GM19438 (cell line): Measurements from ENCODE around the gene ACSF3.

Experiments
- ATAC-seq: cut with Tn5 transposase; IDR thresholded peaks from one replicate; pipeline ENCODE4 v1.9.1; 2021; ENCODE audit warnings: low read depth; ENCODE audit not compliant: unreplicated experiment

The ACSF3 gene

DNA sequence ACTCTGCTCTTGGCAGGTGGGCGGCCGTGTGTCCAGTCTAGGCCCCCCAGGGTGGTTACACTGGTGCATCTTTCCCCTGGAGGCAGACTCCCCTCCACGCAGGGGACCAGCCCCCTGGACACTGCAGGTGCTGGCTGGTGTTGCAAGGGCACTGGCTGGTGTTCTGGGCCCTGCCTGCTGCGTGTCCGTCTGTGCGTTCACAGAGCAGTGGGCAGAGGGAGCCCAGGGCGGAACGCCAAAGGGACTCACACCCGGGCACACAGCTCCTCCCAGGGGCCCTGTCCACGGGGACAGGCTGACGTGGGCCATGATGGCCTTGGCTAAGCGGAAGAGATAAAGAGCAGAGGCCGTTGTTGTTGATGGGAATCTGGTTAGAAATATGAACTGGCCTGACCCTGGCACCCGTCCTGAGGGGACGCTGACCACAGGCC, 27.3 kb downstream of the ACSF3 start:
- ATAC-seq = no peak

DNA sequence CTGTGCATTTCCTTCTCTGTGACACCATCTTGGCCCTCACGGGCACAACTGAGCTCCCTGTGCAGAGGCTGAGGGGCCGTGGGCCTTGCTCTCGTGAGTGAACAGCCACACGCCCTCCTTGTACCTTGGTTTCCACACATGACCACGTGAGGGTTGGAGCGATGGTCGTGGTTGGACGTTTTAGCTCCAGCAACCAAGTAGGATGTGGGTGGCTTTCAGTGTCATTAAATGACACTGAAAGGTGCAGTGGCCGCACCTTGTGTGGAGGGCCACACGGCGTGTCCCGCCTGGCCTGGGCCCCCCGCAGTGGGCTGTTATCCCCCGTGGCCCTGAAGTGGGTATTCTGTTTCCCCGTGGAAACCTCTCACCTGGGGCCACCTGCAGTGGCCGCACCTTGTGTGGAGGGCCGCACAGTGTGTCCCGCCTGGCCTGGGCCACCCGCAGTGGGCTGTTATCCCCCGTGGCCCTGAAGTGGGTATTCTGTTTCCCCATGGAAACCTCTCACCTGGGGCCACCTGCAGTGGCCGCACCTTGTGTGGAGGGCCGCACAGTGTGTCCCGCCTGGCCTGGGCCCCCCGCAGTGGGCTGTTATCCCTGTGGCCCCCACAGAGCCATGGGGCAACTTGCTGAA, 28.2 kb downstream of the ACSF3 start:
- no peak for ATAC-seq

DNA sequence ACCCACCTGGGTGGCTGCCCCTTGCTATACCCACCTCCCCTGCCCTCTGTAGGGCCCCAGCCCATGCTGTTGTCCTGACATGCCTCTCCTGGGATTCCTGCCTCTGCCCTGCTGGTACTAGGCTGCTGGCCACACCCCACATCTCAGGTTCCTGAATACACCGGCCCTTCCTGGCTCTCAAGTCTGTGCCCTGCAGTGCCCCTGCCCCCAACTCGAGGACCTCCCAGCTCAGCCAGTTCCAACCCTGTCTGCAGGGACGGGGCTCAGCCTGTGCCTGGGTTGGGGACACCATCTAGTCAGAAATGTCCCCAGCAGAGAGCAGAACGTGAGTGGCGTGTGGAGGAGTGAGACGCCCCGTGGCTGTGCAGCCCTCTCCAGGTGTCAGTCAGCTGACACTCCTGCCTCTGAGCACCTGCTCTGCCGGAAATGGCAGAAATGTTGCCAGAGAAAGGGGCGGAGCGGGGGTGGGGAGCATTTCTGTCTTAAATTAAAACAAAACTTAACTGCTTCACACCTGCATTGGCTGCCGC, 28.7 kb downstream of the ACSF3 start:
- ATAC-seq = no peak

DNA sequence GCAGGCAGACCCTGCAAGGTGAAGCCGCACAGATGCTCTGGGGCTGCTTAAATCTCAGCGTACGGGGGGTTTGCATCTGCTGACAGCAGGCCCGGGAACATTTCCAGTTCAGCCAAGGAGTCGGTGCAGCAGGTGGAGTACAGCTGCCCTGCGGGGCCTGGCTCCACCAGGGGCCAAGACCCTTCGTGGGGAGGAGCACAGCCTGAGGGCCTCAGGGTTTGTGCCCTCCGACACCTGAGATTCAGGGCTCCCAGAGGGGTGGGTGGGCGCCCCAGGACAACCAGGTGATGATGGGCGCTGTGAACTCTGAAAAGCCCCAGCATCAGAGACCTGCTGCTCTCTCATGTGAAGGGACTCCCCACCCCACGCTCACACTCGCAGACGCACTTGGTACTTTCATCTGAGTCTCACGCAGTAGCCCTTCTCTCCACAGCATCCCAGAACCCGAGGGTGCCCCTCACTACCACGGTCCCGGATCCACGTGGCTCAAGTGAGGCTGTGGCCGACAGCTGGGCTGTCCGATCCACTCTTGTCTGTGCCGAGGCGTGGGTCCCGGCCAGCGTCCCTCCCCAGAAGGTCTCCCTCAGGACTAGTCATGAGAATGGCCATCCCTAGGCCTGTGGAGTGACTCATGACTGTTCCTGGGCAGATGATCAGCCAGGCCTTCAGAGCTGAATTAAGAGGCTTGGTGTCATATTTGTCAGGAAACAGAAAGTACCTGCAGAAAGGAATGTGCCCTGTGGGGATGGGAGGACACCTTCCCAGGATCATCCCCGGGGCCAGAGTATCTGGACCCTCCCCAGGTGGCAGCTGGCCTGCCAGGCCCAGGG, 29.6 kb downstream of the ACSF3 start:
- ATAC-seq = no peak

DNA sequence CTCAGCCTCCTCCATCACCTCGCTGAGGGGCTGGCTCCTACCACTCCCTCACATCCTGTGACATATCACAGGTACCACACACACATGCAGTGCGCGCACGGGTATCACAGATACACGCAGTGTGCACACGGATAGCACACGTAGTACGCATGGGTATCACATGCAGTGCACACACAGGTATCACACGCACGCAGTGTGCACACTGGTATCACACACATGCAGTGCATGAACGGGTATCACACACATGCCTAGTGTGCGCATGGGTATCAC, 30.1 kb downstream of the ACSF3 start:
- no peak for ATAC-seq

DNA sequence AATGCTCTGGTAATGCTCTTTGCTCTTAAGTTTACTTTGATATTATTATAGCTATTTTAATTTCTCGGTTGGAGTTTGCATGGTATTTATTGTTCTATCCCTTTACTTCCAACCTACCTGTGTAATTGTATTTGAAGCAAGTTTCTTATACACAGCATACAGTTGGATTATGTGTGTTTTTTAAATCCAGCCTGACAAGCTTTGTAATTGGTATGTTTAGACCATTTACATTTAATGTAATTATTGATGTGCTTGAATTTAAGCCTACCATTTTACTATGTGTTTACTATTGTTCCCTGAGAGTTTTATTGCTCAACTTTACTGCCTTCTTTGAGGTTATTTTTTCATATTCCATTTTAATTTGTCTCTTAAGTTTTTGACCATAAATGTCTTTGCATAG, 35.7 kb downstream of the ACSF3 start:
- no peak for ATAC-seq

DNA sequence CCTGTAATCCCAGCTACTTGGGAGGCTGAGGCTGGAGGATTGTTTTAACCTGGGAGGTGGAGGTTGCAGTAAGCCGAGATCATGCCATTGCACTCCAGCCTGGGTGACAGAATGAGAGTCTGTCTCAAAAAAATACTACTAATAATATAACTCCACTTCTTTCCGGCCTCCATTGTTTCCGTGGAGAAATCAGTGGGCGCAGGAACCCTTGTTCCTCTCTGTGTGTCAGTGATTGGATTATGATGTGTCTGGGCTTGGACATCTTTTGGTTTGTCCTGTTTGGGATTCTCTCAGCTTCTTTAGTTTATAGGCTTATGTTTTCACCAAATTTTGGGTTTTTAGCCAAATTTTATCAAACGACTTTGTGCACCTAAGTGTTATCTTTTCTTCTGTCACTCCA, 36.8 kb downstream of the ACSF3 start:
- ATAC-seq = no peak

DNA sequence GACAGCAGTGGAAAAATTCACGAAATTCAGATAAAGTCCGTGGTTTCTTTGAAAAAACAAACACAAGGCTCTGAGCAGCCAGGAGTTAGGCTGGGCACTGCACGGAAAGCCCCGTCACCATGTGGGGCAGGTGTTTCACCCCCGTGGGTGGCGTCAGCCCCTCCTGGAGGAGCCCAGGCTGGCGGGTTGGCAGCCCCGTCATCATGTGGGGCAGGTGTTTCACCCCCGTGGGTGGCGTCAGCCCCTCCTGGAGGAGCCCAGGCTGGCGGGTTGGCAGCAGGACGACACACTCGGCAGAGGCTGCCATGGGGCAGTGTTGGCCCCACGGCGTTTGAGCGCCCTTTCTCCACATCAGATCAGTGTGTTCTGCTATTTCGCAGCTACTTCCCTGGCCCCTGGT, 38.1 kb downstream of the ACSF3 start:
- ATAC-seq = no peak

DNA sequence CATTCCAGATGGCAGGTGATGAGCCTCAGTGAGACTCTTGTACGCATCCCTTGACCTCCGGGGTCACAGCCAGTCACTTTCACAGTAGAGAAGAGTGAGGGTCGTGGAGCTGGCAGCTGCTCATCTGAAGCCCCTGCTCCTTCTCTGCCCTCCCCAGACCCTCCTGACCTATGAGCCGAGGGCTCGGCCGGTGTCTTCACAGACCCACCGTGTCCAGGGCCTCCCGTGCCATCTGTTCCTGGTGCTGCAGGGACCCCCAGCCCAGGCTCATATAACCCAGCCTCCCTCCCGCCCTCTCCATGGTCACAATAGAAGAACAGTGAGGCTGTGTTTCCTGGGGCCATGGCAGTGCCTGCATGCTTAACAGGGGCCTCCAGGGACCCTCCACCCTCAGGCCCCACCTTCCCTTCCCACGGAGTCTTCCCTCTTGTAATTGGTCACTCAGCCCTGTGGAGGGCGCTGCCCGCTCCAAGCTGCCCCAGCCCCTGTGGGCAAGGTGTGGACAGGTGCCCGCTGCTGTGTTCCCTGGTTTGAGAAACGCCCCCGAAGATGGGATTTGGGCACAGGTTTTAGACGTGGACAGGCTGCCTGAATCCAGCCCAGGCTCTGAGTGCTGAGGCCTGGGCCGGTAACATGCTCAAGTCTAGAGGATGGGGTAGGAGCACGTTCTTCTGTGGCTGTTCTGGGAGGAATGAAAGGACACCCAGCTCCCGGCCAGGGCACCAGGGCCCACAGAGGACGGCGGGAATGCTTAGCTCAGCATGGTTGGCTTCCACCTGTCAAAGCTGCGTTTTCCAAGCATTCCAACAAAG, 38.7 kb downstream of the ACSF3 start:
- no peak for ATAC-seq

DNA sequence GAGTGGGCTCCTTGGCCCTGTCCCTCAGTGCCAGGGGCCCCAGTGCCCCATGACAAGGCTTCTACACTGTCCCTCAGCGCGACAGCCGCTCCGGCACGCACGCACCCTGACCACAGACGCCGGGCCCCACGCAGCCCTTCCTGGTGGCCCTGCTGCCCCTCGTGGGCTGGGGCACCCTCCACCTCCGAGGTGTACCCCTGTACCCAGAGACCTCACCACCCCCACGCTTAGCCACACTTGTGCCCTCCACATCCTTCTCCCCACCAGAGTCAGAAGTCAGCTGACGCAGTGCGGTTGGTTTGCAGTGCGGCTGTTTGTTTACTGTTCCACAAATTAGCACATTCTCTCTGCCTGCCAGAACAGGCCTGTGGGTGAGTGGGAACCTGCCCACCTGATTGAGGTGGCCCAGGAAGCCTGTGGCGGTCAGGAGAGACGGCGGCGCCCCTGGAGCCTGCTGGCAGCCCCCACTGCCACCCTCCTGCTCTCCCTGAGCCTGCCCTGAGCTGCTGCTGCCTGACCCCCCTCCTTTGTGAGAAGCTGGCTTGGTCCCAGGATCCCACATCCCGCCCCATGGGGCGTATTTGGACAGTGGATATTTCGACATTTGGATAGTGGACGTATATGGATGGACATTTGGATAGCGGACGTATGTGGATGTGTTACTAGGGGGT, 39.9 kb downstream of the ACSF3 start:
- ATAC-seq = no peak

DNA sequence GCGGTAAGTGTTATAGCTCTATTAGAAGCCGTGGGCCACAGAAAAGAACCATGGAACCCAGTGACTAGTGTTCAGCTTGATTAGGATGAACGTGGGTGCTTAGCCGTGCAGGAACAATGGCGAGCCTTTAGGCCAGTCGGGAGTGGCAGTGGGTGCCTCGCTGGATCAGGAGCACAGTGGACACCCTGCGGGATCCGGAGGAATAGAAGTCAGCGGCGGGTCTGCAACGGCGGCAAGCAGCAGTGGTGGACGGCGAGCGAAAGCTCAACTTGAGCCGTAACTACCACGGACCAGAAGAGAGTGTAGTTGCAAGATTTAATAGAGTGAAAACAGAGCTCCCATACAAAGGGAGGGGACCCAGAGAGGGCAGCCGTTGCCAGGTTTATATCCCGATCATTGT, 40.6 kb downstream of the ACSF3 start:
- ATAC-seq = no peak

DNA sequence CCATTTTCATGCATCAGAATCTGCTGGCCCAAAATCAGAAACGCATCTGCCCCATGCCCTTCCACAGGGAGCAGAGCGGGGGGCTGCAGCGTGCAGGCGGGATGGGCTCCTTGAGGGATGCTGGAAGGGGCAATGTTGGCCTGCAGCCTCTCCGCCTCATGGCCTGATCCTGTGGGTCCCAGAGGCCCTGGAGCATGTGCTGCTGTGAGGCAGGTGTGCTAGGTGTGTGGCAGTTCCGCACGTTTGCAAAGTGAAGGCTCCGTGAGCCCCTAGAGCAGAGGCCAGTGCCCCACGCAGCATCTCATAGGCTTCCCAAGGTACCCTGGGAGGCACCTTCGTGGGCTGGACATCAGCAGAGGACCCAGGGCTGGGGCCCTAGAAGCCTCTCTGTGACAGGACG, 41.5 kb downstream of the ACSF3 start:
- ATAC-seq = no peak

DNA sequence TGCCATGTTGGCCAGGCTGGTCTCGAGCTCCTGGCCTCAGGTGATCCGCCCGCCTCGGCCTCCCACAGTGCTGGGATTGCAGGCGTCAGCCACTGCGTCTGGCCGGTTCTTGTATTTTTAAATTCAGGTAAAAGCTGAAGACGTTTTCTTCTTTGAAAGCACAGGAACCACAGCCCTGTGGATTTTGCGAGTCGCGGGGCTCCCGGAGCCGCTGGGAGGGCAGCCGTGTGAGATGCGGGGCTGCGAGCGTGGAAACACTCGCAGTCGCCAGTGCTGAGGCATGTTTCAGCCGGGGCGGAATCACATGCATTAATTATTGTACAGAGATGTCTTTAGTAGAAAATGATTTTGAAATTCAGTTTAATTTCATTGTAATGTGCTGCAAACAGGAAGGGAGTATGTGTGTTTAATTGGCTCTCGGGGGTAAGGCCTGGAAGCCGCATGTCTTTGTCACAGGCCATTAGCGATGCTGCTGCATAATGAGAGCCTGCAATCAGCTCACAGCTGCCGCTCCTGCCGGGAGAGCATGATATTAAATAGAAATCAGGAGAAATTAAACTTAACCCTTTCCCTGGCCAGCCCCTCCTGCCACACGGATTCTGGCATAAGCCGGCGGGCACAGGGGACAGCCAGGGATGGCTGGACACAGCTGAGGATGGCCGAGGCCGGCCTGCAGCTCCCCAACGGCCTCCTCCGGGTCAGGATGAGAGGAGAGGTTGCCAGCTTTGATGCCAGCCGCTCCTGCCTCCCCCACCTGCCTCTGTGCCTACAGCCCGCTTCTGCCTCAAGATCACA, 42.5 kb downstream of the ACSF3 start:
- no peak for ATAC-seq

DNA sequence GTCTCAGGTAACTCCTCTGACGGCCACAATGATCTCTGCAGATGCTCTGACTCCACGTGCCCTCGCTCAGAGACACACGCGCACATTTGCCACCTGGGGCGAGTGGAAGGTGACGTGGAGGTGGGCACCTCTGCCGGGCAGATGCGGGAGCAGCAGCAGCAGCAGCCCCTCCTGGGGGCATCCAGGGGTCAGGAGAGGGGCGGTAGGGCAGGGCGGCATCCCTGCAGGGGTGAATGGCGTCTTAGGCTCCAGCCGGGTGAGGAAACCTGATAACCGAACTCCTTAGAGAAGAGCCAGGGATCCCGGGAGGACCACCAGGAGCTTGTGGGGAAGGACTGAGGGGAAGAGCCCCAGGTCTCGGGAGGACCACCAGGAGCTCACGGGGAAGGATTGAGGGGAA, 43.3 kb downstream of the ACSF3 start:
- no peak for ATAC-seq

DNA sequence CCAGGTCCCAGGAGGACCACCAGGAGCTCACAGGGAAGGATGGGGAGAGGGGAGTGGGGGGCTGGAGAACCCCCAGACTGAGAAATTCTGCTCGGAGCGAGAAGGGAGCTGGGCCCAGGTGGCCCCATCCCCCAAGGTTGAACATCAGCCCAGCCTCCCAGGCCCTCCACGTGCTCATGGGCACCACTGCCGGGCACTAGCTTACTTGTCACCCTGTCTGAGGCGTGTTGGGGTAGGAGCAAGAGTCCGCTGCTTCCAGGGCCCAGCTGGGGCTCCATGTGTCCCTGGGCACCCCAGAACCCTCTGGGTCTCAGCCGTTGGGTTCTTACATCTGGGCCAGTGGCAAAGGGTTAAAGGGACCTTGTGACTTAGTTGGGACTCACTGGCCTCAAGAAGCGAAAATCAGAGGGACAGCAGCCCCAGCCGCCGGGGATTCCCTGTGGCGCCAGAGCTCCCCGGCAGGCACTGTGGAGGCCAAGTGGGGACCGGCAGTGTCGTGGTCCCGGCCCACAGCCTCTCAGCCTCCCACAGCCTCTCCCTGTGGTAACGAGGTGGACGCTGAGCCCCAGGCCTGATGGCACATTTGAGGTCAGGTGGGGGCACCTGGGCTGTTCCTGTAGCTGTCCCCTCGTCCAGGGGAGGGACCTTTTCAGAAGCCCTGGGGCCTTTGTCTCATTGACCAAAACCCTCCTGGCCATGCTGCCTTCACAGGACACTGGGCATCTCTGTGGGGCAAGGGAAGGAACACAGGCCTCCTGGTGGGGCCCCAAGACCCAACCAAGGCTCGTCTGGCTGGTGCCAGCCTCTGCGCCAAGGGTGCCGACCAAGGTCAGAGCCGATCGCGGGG, 44.2 kb downstream of the ACSF3 start:
- no peak for ATAC-seq

DNA sequence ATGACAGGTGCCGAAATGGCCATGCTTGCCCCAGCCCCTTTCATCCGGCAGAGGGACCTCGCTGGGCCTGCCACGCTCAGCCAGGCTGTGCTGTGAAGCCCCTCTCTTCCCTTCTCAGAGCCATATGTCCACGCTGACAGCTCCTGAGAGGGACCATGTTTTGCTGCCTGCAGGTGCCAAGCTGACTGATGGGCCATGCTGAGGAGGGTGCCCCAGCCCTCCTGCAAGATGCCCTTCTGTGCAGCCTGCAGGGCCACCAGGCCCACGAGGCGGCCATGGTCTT, 44.8 kb downstream of the ACSF3 start:
- ATAC-seq = no peak

DNA sequence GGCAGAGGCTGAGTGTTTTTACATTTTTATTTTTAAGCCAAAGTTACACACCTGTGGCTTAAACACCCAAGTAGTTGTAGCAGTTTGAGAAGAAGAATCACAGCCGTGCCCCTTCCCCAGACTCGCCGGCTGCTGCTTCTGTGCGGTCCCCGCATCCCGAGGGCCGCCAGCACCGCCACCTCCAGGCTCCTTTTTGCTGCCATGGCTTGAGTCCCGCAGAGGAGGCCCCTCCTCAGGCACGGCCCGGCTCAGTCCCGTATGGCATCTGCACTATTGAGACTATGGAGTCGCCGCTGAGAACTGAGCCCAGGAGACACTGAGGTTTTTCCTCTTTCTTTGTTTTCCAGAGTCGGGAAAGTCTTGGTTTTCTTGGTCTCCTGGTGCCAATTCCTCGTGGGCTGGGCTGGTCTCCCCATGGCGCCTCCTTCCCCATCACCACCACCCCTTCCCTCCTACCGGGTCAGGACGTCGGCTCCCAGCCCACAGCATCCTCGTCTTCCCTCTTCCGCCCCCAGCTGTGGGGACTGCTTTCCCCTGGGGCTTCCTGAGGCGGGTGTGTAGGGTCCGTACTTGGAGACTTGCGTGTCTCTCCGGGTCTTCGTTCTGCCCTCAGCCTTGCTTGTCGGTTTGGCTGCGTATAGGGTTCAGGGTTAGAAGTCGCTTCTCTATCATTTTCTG, 45.3 kb downstream of the ACSF3 start:
- ATAC-seq = no peak

DNA sequence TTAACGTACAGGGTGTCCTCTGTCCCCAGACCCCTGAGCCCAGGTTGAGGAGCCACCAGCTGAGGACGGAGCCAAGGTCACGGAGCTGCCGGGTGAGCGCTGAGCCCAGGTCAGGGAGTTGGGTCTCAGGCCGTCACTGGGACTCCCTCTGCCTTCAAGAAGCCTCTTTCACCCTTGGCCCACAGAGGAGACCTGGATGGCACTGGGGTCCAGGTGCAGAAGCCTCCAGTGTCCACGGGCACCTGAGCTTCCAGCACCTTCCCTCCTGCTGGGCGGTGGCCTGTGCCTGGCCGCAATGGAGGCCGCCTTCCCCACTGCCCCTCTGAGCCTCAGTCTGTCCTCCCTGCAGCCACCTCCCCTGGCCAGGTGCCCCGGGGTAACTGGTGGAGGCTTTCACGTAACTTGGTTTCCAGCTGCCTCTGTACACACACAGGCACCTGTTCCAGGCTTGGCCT, 46.3 kb downstream of the ACSF3 start:
- no peak for ATAC-seq

DNA sequence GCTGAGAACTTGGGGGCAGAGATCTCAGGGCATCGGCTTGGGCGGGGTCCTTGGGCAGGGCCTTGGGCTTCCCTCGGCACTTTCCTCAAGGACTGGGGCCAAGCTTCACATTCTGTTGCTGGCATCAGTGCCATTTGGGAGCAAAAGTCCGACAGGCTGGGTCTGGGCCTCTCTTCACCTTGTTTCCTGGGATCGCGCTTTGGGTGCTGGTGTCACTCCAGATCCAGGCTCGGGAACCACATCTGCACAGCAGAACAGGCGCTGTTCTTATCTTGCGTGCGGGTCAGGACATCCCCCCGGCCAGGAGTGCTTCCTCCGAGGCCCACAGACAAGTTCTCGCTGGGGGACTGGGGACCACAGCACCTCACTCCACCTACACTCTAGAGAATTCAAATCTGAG, 46.7 kb downstream of the ACSF3 start:
- no peak for ATAC-seq
